ENCODE results near the gene PAX8. TPM values are rescaled to one million over a fixed set of nuclear protein-coding genes. Genes with fewer than 3 reads are reported as not detected.

Gene PAX8
- total and polyA plus RNA-seq, 8 donors: 0.28 to 6.5 (median 1.1) TPM; not detected in 3

DNA sequence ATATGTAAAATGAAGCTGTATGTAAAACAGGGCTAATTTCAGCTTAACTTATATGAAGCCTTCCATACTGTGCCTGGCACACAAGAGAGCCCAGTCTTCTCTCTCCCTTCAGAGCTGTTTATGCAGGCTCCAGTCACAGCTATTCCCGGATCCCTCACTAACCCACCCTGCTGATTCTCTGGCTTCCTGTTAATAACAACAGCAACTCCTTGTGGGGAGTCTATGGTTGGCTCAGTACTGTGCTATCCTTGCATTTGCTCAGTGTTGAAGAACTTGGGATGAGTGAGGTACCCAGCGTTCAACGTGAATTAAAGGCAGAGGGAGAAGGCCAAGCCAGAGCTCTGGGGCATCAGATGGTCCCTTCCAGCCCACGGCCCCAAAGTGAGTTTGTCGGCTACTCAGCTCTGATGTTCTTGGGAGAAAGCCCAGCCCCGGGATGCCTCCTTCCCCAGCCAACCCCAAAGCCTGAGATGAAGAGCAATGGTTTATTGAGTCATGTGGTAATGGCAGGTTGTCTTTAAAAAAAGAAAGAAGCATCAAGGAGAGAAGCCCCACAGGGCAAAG, 61.7 kb downstream of the PAX8 start:
- H3K36me3 ChIP-seq: no peaks in the 10 kb centered on the region
- no peak overlapping the region for H3K4me3 ChIP-seq
- H3K27me3 ChIP-seq: no peaks in the 10 kb centered on the region
- DNase-seq: no peak
- intact Hi-C loops (cut with DNase I; ENCODE audit: low total_unique reads): no loop called here
- 73 to 83% (median 78%) methylated on average over 6 of the region's 6 CpGs for WGBS, 5 donors
- H3K4me1 ChIP-seq: peaks cover 45 to 59% (median 54%) of the 10 kb centered on the region in 4 donors
- peak overlapping the region in 4 of 5 donors; percentile 78 to 91 (median 80) for H3K27ac ChIP-seq
- H3K9me3 ChIP-seq: no peaks in the 10 kb centered on the region
- TF ChIP-seq CTCF (IDR thresholded peaks at IDR 0.05): no peak
- TF ChIP-seq POLR2AphosphoS5 (IDR thresholded peaks at IDR 0.05): no peak
- no peak for TF ChIP-seq EP300 (IDR thresholded peaks at IDR 0.05)
- no peak for TF ChIP-seq POLR2A (IDR thresholded peaks at IDR 0.05)

- DNase-seq: no peak
- WGBS, 5 donors: 89 to 100% (median 95%) methylated on average over 2 of the region's 2 CpGs
- Histone ChIP-seq H3K36me3 (no peaks in the 10 kb centered on the region), H3K27ac (peak overlapping the region in 2 of 5 donors; percentile 82 to 91), H3K4me3 (no peak overlapping the region), H3K27me3 (no peaks in the 10 kb centered on the region), H3K4me1 (peaks cover 46 to 60% (median 56%) of the 10 kb centered on the region in 4 donors), H3K9me3 (no peaks in the 10 kb centered on the region)
- TF ChIP-seq POLR2A (IDR thresholded peaks at IDR 0.05) (no peak), EP300 (IDR thresholded peaks at IDR 0.05) (no peak), CTCF (IDR thresholded peaks at IDR 0.05) (no peak), POLR2AphosphoS5 (IDR thresholded peaks at IDR 0.05) (no peak)
- intact Hi-C loops (cut with DNase I; ENCODE audit: low total_unique reads): no loop called here
These were observed 62.4 kb downstream of the PAX8 start for GRCh38 chr2:113216321-113216720.

DNA sequence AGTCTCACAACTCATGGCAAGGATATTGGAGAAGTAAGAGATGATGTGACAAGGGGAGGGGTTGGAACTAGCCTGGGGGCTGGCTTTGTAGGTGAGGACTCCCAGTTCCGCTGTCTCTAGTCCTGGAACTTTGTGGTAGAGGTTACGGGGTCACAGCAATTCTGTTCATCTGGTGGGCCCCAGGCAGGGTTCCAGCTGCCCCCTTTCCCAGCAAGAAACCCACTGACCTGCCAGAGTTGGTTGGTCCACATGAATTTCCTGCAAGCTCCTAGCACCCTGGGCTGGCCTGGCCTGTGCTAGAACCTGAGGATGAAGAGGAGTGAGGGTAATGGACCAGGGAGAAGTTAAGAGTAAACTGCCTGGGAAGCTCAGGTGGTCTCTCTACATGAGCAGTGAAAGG, 63.7 kb downstream of the PAX8 start:
- H3K9me3 ChIP-seq: no peaks in the 10 kb centered on the region
- H3K4me3 ChIP-seq: no peak overlapping the region
- TF ChIP-seq EP300 (IDR thresholded peaks at IDR 0.05): no peak
- no peak for TF ChIP-seq CTCF (IDR thresholded peaks at IDR 0.05)
- H3K27ac ChIP-seq: no peak overlapping the region
- intact Hi-C loops (cut with DNase I; ENCODE audit: low total_unique reads): no loop called here
- no peaks in the 10 kb centered on the region for H3K36me3 ChIP-seq
- 71 to 100% (median 96%) methylated on average over 2 of the region's 2 CpGs for WGBS, 5 donors
- no peaks in the 10 kb centered on the region for H3K27me3 ChIP-seq
- no peak for DNase-seq
- H3K4me1 ChIP-seq: peaks cover 46 to 66% (median 60%) of the 10 kb centered on the region in 4 donors

DNA sequence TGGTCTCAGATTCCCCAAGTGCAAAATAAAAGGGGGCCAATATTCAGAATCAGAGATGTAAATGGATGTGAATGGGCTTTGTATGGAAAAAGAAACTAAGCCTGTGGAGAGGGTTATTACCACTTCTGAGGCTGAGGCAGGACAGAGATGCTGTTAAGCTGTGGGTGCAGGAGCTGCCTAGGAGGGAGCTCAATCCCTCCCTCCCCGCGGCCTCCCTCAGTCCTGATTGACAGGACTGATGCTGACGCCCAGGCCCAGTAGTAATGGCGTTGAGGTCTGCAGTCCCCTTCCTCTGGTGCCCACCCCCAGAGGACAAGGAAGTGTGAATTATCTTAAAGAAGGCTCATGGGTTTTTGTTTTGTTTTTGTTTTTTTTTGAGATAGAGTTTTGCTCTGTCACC, 64.6 kb downstream of the PAX8 start:
- DNase-seq: no peak
- intact Hi-C loops (cut with DNase I; ENCODE audit: low total_unique reads): no loop called here
- Histone ChIP-seq H3K36me3 (no peaks in the 10 kb centered on the region), H3K27me3 (no peaks in the 10 kb centered on the region), H3K9me3 (no peaks in the 10 kb centered on the region), H3K4me3 (no peak overlapping the region), H3K4me1 (peaks cover 41 to 66% (median 59%) of the 10 kb centered on the region in 4 donors), H3K27ac (no peak overlapping the region)
- TF ChIP-seq EP300 (IDR thresholded peaks at IDR 0.05) (no peak), POLR2A (IDR thresholded peaks at IDR 0.05) (no peak), CTCF (IDR thresholded peaks at IDR 0.05) (no peak), POLR2AphosphoS5 (IDR thresholded peaks at IDR 0.05) (no peak)
- WGBS, 5 donors: 86 to 88% (median 86%) methylated on average over 3 to 4 of the region's 4 CpGs

Measured in stomach (tissue), 9 donors.